M059J (cell line): Measurements from ENCODE around the gene DERA. TPM values are rescaled to one million over a fixed set of nuclear protein-coding genes. Genes with fewer than 3 reads are reported as not detected.

Experiments
- DNase-seq: peaks from one replicate; pipeline ENCODE4 v3.0.0-alpha.2; 2012; ENCODE audit warnings: low read depth
- total RNA-seq: library from RNA; depleted of rRNA; stranded (reverse); fragments of >200 nt; shearing (Covaris generic); gene quantifications from 2 replicates; pipeline ENCODE4 v1.2.3, GENCODE V29; 2014; rRNA removed

The DERA gene
- total RNA-seq, 1 experiment from 2014 or later, result 67.0 TPM

DNA sequence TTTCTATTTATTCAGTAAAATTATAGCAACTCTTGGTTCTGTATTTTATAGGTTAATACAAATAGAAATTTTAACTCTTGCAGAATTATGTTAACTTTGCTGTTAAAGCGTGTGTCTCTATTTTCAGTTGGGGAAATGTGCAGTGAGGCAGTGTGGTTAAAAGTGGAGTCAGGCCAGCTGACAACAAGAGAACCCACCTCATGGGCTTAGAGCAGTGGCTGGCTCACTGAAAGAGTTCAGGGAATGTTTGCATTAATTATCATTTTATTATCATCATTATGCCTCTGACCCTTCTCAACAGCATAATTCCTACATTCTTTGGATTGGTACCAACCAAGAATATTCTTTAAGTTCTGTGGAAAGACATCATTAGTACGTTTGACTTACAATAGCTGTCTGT lies 163.8 kb downstream of the DERA start:
- DNase-seq, result no peak

DNA sequence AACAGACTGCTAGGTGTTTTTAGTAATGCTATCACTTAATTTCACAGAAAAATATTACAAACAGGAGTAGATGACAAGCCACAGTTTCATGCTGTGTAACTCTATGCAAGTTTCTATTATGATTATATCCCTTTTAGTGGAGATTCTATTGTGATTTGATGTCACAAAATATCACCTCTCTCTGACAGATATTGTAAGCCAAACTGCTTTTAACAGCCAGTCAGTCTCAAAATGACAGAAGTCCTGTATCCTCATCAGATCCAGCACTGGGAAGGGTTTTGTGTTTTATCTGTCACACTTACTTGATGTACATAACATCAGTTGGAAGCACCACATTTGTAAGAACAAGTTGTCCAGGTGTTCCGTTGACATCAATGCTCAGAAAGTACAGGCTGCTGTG lies 164.8 kb downstream of the DERA start:
- DNase-seq, result no peak

DNA sequence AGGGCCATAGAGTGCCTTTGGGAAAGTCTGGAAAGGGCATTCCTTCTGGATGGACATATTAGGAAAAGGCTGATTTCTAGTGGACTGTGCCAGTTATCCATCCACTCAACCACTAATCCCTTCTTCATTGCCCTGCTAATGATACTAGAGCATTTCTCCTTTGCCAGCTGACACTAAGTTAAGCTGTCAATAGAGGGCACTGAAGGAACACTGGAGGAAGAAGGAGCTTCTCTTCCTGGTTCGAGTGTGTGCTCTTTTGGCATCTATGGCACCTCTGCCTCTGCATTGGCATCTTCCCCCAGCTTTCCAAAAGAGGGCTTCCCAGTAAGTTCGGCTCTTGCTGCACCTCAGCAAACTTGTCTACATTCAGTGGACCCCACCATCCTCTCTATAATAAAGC lies 165.4 kb downstream of the DERA start:
- peak; percentile 39 for DNase-seq

DNA sequence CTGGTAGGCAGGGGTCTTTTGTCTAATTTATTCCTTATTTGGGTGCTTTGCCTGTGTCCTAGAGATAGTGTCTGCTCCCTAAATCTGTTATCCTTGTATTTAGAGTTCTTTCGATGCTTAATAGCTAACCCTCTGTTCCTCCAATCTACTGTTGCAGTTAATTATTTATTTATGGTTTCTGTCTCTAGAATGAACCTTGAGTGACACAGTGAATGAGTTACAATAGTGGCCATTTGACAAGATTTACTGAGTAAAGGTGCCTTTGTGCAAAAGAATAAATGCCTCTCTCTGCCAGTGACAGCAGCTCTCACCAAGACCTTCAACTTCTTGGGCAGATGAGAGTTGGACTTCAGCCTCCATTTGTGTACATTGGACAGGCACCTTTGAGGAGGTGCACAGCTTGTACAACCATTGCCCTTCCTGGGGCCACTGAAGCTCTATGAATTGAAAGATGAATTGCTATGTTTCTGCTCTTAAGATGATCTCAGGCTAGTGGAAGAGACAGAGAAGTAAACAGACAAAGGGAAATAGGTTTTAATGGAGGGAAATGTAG lies 165.9 kb downstream of the DERA start:
- no peak for DNase-seq

GRCh38 chr12:16086462-16086861 lies 175.3 kb downstream of the DERA start:
- DNase-seq, result no peak

DNA sequence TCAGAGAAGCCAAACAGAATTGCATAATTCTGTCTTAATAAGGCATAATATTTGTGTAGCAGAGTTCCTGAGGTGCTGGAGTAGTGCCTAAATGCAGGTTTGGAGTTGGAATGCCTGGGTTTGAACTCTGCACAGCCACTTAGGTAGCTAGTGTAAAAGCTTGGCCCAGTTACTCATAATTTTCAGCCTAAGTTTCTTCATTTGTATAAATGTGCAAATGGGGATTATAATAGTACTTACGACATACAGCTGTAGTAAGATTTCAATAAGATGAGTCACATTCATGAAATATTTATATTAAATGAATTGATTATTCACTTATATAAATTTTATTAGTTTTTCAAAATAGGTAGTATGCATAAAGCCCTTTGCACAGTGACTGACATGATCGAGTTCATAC lies 175.8 kb downstream of the DERA start:
- DNase-seq, result no peak

Other genes with a start within 250 kb of the DERA start
- gene EPS8, start 121.9 kb upstream of the DERA start, total RNA-seq, result 57.6 and 79.5 TPM in 2 replicates
- 91.0 and 148 TPM in 2 replicates for gene STRAP, start 28.9 kb upstream of the DERA start, total RNA-seq